GM19324 (cell line): ENCODE results near the gene APOM.
A peak's percentile ranks its signal among the peaks of the same experiment; 100 is the strongest.

ENCODE experiments used
- ATAC-seq: cut with Tn5 transposase; IDR thresholded peaks from one replicate; pipeline ENCODE4 v1.9.1; 2021; ENCODE audit warnings: mild to moderate bottlenecking, moderate library complexity; ENCODE audit not compliant: unreplicated experiment, low FRiP score

Gene APOM

GRCh38 chr6:31630177-31630934 is 25.3 kb upstream of the APOM start:
- no peak for ATAC-seq

GRCh38 chr6:31631209-31631608 is 24.5 kb upstream of the APOM start:
- no peak for ATAC-seq

- ATAC-seq = no peak
These were observed 23.9 kb upstream of the APOM start for GRCh38 chr6:31631681-31632278.

DNA sequence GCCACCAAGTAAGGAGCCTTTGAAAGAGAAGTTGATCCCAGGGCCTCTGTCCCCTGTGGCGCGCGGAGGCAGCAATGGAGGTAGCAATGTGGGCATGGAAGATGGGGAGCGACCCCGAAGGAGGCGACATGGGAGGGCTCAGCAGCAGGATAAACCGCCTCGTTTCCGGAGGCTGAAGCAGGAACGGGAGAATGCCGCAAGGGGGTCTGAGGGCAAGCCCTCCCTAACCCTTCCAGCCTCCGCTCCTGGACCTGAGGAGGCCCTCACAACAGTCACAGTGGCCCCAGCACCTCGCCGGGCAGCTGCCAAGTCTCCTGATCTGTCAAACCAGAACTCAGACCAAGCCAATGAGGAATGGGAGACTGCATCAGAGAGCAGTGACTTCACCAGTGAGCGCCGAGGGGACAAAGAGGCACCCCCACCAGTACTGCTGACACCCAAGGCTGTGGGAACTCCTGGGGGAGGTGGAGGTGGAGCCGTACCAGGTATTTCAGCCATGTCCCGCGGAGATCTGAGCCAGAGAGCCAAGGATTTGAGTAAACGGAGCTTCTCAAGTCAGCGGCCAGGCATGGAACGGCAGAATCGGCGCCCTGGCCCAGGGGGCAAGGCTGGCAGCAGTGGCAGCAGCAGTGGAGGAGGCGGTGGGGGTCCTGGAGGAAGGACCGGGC is 23.3 kb upstream of the APOM start:
- no peak for ATAC-seq

- ATAC-seq = no peak
These were observed 22.2 kb upstream of the APOM start for GRCh38 chr6:31633447-31633846.

GRCh38 chr6:31634131-31634530 is 21.6 kb upstream of the APOM start:
- no peak for ATAC-seq

- no peak for ATAC-seq
These were observed 20.6 kb upstream of the APOM start for GRCh38 chr6:31634969-31635575.

GRCh38 chr6:31636698-31637596 is 18.7 kb upstream of the APOM start:
- ATAC-seq = no peak

DNA sequence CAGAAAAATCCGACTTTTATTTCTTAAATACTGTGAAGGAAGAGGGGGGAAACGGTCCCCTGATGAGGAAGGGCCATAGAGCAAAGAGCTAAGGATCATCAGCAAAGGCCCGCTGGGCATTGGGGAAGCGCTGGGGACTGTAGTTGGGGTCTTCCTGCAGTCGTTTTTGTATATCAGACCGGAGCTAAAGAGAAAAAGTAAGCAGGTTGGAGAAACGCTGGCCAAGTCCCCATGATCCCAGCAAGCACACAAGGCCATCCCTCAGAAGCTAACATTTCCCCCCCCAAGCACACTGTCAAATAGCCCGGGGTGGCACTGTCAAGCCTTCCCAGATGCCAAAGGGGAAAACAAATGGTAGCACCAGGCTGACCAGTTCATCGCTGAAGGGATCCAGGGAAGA is 16.7 kb upstream of the APOM start:
- no peak for ATAC-seq

- no peak for ATAC-seq
These were observed 16.2 kb upstream of the APOM start for GRCh38 chr6:31639449-31639861.

GRCh38 chr6:31640612-31641011 is 15.1 kb upstream of the APOM start:
- ATAC-seq = no peak

- no peak for ATAC-seq
These were observed 14.3 kb upstream of the APOM start for GRCh38 chr6:31641370-31641769.

DNA sequence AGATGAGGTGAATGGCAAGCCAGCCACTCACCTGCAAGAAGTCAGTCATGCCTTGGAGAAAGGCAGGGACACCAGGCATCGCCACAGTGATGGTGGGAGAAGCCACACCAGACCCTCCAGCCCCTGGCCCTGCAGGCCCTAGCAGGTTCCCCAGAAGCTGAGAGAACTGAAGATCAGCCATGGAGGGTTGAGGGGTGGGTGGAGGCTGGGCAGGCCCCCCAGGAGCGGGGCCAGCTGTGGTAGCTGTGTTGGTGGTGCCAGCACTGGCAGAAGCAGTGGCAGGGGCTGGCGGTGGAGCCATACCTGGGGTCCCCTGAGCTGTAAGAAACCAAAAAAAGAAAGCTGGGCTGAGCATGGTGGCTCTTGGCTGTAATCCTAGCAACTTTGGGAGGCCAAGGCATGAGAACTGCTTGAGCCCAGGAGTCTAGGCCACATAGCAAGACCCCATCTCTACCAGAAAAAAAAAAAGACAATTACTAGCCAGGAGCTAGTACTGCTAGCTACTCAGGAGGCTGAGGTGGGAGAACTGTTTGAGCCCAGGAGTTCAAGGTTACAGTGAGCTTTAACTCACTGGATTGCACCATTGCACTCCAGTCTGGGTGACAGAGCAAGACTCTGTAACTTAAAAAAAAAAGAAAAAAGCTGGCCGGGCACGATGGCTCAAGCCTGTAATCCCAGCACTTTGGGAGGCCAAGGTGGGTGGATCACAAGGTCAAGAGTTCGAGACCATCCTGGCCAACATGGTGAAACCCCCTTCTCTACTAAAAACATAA is 12.7 kb upstream of the APOM start:
- no peak for ATAC-seq

GRCh38 chr6:31643818-31644454 is 11.8 kb upstream of the APOM start:
- no peak for ATAC-seq

- ATAC-seq = no peak
These were observed 10.4 kb upstream of the APOM start for GRCh38 chr6:31645325-31645724.

GRCh38 chr6:31651602-31652191 is 4.0 kb upstream of the APOM start:
- peak; percentile 25 for ATAC-seq

DNA sequence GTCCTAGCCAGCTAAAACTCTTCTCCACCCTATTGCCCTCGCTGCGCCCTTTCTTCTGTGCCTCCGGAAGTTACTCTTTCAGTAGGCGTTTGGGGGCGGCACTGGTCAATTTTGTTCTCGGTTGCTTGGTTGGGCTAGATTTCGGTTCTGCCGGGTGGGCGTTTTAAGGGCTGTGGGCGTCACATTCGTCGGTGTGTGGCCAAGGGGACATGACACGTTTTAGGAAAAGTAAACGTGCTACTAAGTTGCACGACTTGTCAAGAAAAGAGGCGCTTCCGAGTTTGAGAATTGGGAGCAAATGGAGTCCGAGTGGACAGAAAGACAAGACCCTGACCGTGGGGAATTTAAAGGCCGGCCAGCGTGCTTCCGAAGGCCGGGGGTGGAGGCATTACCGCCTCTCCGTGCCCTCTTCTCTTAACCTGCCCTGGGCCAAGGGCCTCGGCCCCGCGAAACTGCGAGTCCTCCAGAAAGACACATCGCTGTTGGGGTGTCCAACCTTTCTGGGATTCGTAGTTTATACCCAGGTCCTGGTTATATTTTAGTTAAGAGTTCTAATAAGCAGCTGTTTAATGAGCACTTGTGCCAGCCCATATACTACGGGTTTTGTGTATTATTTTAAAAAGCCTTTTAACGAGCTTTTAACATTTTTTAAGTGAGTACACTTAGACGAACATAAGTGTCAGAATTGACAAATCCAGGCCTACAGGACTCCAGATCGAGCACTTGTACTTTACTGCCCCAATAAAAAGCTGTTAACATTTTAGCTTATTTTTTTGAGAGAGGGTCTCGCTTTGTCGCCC is 2.6 kb upstream of the APOM start:
- ATAC-seq = peak; percentile 58
